Measurements from ENCODE around the gene LRP1.

Gene LRP1

GRCh38 chr12:57238854-57239554 is 110.7 kb downstream of the LRP1 start:
- peak; percentile 91 for DNase-seq

DNA sequence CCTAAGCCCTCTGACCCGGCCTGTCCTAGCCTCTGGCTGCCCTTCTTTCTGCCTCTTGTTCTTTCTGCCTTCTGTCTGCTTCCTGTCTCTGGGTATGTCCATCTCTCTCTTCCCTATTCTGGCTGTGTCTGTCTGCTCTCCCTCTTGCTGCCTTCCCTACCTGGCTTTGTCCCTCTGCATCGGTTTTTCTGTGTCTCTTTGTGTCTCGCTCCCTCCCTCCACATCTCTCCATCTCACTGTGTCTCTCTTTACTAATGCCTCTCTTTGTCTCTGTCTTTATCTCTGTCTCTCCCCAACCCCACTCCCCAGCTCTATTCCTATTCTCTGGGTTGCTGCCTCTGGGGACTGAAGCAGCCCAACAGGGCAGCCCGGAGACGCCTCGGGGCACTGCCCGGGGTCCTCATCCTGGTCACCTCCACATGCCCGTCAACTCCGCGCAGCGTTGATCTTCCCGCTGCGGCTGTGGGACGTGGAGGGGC is 111.3 kb downstream of the LRP1 start:
- DNase-seq, result no peak

- DNase-seq, result peak; percentile 75
These were observed 112.0 kb downstream of the LRP1 start for GRCh38 chr12:57240066-57240921.

DNA sequence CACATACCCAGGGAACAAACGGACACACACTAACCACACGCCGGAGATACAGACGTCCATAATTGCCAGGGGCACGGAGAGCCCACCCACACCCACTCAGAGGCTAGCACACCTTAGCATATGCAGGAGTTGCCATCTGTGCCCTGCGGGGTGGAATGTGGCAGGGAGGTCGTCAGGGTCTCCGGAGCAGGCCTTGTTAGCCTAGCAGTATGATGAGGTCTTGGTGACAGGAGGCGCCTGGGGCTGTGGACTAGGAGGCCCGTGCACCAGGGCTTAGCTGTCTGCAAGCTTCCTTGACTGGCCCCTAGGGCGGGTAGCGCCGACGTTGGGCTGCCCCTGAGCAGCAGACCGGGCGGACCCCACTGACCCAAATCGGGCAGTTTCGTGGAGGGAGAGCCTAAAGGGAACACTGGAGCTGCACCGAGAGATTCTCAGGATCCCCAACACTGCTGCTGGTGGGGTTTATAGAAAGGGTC is 112.7 kb downstream of the LRP1 start:
- no peak for DNase-seq

GRCh38 chr12:57241402-57242310 is 113.4 kb downstream of the LRP1 start:
- no peak for DNase-seq

DNA sequence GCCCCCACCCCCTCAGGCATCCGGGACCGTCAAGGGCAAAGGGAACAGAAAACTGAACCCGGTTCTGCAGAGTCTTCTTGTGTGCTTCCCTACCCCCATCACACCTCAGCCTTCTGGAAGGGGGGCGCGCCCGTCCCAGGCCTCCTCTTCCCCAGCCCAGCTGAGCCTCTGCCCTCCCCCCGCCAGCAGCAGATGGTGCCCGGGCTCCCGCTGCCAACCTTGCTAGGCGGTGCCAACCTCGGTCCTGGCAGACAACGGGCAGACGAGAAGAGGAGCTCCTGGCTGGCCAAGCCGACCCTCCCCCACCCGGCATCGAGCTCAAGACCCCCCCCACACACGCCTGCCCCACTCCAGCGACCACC is 114.0 kb downstream of the LRP1 start:
- no peak for DNase-seq

DNA sequence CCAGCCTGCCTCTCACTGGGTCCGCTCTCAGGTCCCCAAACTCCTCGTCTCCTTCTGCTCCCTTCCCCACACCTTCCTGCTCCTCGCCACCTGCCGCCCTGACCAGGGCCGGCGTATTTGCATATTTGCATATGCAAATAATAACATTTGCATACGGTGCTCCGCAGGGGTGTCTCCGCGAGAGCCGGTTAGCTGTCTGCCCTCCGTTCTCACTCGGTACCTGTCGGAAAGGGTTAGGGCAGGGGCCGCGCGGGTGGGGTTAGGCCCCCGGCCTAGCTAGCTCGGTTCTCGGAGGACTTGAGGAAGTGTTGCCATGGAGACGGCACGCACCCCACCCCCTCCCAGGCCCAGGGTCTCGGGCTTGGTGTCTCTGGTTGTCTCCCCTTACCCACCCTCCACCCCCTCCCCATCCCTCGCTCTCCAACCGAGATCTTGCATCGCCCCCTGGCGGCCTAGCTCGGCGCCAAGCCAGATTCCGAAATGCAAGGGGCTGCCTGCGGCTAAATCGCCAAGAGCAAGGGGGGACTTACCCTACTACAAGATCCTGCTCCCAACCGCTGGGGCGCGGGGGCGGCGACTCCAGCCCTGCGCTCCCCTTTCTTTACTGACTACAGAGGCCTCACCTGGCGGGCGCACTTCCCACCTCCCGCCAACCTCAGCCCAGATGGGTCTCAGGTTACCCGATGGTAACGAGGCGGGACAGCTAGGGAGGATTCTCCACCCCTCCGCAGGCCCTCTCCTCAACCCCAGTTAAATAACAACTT is 114.6 kb downstream of the LRP1 start:
- DNase-seq, result peak; percentile 65

- DNase-seq, result peak; percentile 67
These were observed 115.4 kb downstream of the LRP1 start for GRCh38 chr12:57243521-57244311.

DNA sequence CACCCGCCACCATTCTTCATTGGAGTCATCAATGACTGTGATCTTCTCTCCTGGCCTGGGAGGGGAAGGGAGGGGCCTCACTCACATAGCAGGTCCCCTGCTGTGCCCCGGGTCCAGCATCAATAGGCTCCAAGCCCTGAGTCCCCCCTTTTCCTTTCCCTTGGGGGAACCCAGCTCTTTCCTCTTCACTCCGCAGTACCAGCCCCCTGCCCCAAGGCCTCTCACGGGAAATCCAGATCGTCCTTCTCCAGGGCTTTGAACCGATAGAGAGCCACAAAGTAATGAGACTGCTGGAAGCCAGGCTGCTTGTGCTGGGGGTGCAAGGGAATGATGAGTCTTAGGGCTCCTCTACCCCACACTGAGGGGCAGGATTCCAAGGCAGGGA is 116.0 kb downstream of the LRP1 start:
- DNase-seq, result no peak

DNA sequence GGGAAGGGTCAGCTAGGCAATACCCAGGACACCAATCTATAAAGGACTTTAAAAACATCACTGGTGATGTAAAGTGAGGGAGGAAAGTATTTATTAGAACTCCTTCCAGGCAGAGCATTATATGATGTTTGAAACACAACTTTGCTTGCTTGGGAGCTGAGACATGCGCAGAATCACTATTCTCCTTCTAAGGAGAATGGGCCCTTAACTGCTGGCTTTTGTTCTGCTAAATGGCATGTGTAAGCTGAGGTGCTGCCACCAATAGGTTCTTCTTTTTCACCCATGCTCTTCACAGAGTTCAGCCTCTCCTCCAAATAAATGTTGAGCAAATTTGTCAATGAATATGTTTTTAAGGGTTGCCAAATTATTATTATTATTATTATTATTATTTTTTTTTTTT is 118.8 kb downstream of the LRP1 start:
- no peak for DNase-seq

GRCh38 chr12:57248934-57249742 is 120.9 kb downstream of the LRP1 start:
- DNase-seq, result no peak

DNA sequence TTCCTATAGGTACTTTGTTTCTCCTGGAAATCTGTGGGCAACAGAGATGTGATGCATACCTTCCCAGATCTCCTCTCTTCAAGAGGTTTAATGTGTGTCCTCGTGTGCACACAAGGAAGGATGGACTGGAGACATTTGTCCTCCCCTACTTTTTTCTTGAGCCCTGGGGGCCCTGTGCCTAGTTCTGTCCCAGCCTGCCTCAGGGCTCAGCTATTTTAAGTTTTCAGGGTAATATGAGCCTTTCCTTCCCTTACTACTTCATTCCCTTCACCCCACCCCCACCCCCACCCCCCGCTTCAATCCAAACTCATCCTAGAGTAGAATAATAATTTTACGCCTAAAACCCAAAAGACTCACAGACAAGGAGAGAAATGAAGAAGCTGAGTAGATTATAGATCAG is 122.3 kb downstream of the LRP1 start:
- DNase-seq, result no peak

- no peak for DNase-seq
These were observed 122.7 kb downstream of the LRP1 start, which contains the start of gene STAC3 for GRCh38 chr12:57250956-57251355. STAC3 (minus strand) TSS chr12:57251187; CDS start chr12:57249636, 1,551 bp downstream.

DNA sequence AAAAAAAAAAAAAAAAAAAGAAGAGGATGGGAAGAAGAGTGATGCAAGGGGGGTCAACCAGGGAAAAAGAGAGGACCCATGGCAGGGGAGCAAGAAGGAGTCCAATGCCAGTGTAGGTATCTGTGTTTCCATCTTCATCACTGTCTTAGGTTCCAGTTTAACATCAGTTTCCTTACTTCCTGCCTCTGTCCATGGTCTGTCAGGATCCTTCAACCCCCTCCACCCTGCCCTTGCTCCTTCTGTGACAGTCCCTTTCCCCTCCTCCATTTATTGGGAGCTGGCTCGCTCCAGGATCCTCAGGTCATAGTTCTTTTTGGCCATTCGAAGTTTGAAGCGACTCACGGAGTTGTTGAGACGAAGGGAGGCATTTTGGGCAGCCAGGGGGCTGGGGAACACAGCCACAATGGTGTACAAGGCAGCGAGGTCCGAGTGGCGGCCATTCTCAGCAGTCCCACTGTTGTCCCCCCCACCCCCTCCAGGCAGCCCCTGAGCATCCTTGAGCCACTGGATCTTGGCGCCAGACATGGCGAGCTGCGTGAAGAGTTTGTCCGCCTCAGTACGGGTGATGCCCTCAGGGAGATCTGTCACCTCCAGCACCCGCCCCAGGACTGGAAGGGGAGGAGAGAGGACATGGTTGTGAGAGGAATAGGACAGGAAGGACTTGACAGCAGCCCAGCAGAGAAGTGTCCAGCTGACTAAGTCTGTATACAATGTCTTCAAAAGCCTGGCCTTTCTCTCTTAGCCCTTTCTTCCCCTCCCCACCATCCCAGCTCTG is 126.4 kb downstream of the LRP1 start:
- DNase-seq, result no peak

DNA sequence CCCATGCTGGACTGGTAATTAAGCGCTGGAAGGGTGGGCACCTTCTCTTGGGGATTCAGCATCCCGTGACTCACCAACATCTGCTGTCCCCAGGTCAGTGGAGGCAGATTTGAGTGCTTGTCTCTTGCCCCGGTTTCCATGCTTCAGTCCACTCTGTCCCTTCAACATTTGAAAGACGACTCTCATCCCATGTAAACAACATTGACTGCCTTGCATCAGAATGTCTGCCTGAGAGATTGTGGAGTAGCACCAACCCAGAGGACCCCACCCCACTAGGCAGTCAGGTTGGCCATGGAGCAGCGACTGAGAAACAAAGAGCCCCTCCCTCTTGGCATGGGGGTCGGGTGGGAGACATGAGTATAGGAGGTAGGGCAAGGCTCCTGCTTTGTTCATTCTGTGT is 127.6 kb downstream of the LRP1 start:
- DNase-seq, result no peak

DNA sequence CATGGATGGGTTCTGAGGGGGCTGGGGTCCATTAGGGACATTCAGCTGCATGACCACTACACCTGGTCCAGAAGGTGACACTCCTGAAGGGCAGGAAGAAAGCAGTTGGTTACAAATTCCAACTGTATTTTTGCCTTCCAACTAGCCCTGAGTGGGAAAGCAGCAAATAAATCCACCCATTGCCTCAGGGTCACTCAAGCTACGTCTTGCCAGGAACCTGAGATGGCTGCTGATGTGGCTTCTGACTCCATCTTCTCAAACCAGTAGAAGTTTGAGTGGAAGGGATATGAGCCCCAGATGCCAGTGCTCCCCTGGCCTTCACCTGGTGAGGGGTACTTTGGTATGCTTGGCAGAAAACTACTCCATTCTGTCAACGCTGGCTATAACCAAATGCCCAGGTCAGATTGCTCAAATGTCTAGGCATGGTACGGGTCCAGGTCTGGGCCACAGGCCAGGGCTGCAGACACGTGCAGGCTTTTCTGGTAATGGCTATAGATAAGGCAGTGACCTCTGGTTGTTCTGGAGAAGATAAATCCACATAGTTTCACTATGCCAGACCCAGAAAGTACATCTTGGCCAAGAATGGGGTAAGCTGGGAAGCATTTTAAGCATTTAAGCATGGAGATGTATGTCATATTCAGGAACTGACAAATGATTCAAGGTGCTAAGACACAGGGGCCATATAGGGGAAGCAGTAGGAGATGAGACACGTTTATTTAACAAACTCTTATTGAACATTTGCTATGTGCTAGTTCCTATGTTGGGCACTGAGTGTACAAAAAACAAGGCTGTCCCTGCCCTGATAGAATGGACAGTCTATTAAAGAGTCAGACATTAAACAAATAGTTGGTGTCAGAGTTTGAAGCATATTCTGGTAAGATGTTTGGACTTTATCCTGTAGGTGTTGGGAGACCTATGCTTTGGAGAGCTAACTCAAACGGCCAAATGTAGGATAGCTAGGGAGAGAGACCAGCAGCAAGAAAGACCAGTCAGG is 131.0 kb downstream of the LRP1 start:
- no peak for DNase-seq

DNA sequence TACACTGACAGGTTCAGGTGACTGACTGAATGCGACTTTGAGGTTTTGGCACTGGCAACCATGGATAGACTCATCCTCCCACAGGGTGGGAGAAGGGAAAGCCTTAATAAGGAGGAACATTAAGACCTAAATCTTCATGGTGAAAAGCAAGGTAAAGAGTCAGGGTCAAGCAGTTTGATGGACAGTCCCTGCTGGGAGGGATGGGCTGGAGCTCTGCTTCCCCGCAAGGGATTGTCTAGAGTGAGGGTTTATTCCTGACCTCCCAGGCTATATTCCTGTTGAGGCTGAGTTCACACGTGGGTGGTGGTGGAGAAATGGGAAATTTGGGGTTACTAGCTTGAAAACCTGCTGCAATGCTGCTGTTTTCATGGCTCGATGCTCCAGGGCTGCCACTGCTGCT is 132.1 kb downstream of the LRP1 start:
- no peak for DNase-seq

DNA sequence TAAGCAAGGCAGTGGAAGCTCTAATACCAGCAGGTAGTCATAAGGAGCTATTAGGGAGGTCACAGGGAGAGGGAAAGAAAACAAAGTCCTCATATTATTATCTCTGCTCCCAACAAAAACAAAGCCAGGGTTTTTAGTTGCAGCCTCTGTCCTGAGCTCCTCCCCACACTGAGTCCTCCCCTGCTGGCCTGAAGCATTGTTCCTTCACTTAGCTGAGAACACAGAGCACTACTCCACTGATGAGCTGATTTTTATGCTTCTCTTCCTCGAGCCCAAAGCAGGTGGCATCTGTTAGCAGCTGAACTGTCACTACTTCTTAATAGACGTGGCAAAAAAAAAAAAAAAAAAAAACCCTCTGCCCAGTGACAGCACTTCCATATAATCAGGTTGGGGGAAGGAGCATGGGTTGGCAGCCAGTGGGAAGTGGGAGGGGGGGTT is 133.2 kb downstream of the LRP1 start:
- DNase-seq, result no peak
